ENCODE measurements around the gene TMEM243. TPM values are rescaled to one million over a fixed set of nuclear protein-coding genes. Genes with fewer than 3 reads are reported as not detected.

The TMEM243 gene
- total and polyA plus RNA-seq, 10 of the 15 experiments (the other 5 are each of a cell fraction or from before 2014, with no cell fraction given), result 47.8 to 170 (median 77.9) TPM

- peaks cover 3% of the 10 kb centered on the region for H3K79me2 ChIP-seq (ENCODE audit: control insufficient read depth, insufficient read depth, low read length)
- peaks cover 19% of the 10 kb centered on the region for H3K4me1 ChIP-seq (ENCODE audit: control insufficient read depth, insufficient read depth, low read length)
- TF ChIP-seq PML (IDR thresholded peaks at IDR 0.05; ENCODE audit: low read length), result no peak
- TF ChIP-seq STAT3 (IDR thresholded peaks at IDR 0.05; ENCODE audit: low read depth, low read length), result no peak
- DNase-seq (ENCODE audit: low read depth, low spot score) (no peak), FAIRE-seq (no peak), ATAC-seq (no peak)
- no peak overlapping the region for H3K9ac ChIP-seq (ENCODE audit: control insufficient read depth, insufficient read depth, low read length)
- ChIA-PET POLR2A (interaction anchor here (0.6 to 2.4 kb wide), 2 partner anchors 13 to 74 kb away, joined by 3 to 5 read pairs; no protein-coding TSS in a partner anchor), RAD21 (ENCODE audit: unreplicated experiment) (interaction anchor here (1.7 kb wide), 1 partner anchor 202 kb away, joined by 4 read pairs; no protein-coding TSS in a partner anchor), CTCF (interaction anchor here (0.6 to 3.3 kb wide), 5 partner anchors 18 to 1963 kb away, joined by 3 to 42 read pairs (median 17); no protein-coding TSS in a partner anchor), SMC1A (ENCODE audit: uncharacterized antibody, unreplicated experiment) (interaction anchor here (1.3 to 4.2 kb wide), 3 partner anchors 20 to 204 kb away, joined by 3 to 32 read pairs (median 7); no protein-coding TSS in a partner anchor)
- H3K9me3 ChIP-seq (replicated peaks; ENCODE audit: control insufficient read depth, insufficient read depth, low read length), result no peaks in the 10 kb centered on the region
- intact Hi-C loops (cut with micrococcal nuclease; ENCODE audit: unreplicated experiment), result no loop called here
- WGBS (ENCODE audit: insufficient coverage, insufficient replicate concordance, low lambda C conversion rate, missing lambda C conversion rate), result 89% methylated on average over 25 of the region's 25 CpGs
- no peak overlapping the region for H3K4me3 ChIP-seq
- H3K27ac ChIP-seq (ENCODE audit: control insufficient read depth, insufficient read depth), result no peak overlapping the region
- H3K27me3 ChIP-seq (replicated peaks in 1 of 2; ENCODE audit: control insufficient read depth in 2 of 2, insufficient read depth in 2 of 2, low read length in 1 of 2), result no peaks in the 10 kb centered on the region
- no peak overlapping the region for H2AFZ ChIP-seq (ENCODE audit: control insufficient read depth, low read depth, low read length)
- H3K4me2 ChIP-seq (ENCODE audit: control insufficient read depth, insufficient read depth), result no peak overlapping the region
- no peaks in the 10 kb centered on the region for H4K20me1 ChIP-seq (ENCODE audit: control insufficient read depth, insufficient read depth)
- H3K36me3 ChIP-seq (ENCODE audit: control insufficient read depth in 2 of 2, insufficient read depth in 2 of 2, low read length in 1 of 2), result no peaks in the 10 kb centered on the region
- BruUV-seq (replicated peaks), result no TSS peak
- in situ Hi-C loops (cut with MboI), result loop anchor here (5.0 kb wide), 2 partner anchors 90 to 210 kb away; partner anchors contain the start of gene ELAPOR2
Observed at GRCh38 chr7:87146740-87147386, 72.7 kb downstream of the TMEM243 start.

Small RNAs within 50 kb of the gene (small RNA-seq; reads per million reads assigned to genes)
- gene RF00019, result not detected
- not detected for gene RF02271

Other genes starting within 250 kb of the TMEM243 start
- gene ELAPOR2, start 160.1 kb downstream of the TMEM243 start, total RNA-seq (2014; rRNA removed), result 3.9 and 4.6 TPM in 2 replicates
- gene ELAPOR2, start 160.1 kb downstream of the TMEM243 start, total RNA-seq (2014; rRNA removed; fragmentation: Illumina TruSeq; extraction: Trizol), result 3.3 and 5.3 TPM in 2 replicates
- gene ELAPOR2, start 160.1 kb downstream of the TMEM243 start, total RNA-seq (2021), result 4.0 and 7.1 TPM in 2 replicates
- 0.12 and 0.14 TPM in 2 replicates for gene ELAPOR2, start 160.1 kb downstream of the TMEM243 start, polyA plus RNA-seq (2011; rRNA removed)
- gene ELAPOR2, start 160.1 kb downstream of the TMEM243 start, polyA plus RNA-seq (2014; fragmentation: Illumina TruSeq; extraction: Trizol), result 4.6 and 5.3 TPM in 2 replicates
- 1 to 10 TPM; 1.3 to 2.3 TPM for gene ELAPOR2, start 160.1 kb downstream of the TMEM243 start, polyA plus RNA-seq (2014; fragmentation: Nextera tagmentation; extraction: Ambion mirVana)
- 2.7 and 5.1 TPM in 2 replicates for gene ELAPOR2, start 160.1 kb downstream of the TMEM243 start, polyA plus RNA-seq (2014; rRNA removed)
- 1 to 10 TPM; 1.6 to 3.7 TPM for gene ELAPOR2, start 160.1 kb downstream of the TMEM243 start, polyA plus RNA-seq (2016; fragmentation: Nextera tagmentation; extraction: Ambion mirVana)
- 98.2 and 109 TPM in 2 replicates for gene DMTF1, start 67.3 kb downstream of the TMEM243 start, total RNA-seq (2014; rRNA removed)
- 96.3 and 108 TPM in 2 replicates for gene DMTF1, start 67.3 kb downstream of the TMEM243 start, total RNA-seq (2014; rRNA removed; fragmentation: Illumina TruSeq; extraction: Trizol)
- 62.6 and 79.0 TPM in 2 replicates for gene DMTF1, start 67.3 kb downstream of the TMEM243 start, total RNA-seq (2021)
- 191 and 269 TPM in 2 replicates for gene DMTF1, start 67.3 kb downstream of the TMEM243 start, polyA plus RNA-seq (2011; rRNA removed)
- gene DMTF1, start 67.3 kb downstream of the TMEM243 start, polyA plus RNA-seq (2014; fragmentation: Illumina TruSeq; extraction: Trizol), result 102 and 133 TPM in 2 replicates
- gene DMTF1, start 67.3 kb downstream of the TMEM243 start, polyA plus RNA-seq (2014; fragmentation: Nextera tagmentation; extraction: Ambion mirVana), result 10 to 100 TPM; 24.3 to 28.4 TPM
- gene DMTF1, start 67.3 kb downstream of the TMEM243 start, polyA plus RNA-seq (2014; rRNA removed), result 58.0 and 65.0 TPM in 2 replicates
- 10 to 100 TPM; 49.0 to 52.9 TPM for gene DMTF1, start 67.3 kb downstream of the TMEM243 start, polyA plus RNA-seq (2016; fragmentation: Nextera tagmentation; extraction: Ambion mirVana)
- gene CROT, start 125.9 kb upstream of the TMEM243 start, total RNA-seq (2014; rRNA removed), result 9.0 and 9.8 TPM in 2 replicates
- 13.0 and 13.1 TPM in 2 replicates for gene CROT, start 125.9 kb upstream of the TMEM243 start, total RNA-seq (2014; rRNA removed; fragmentation: Illumina TruSeq; extraction: Trizol)
- 8.4 and 9.4 TPM in 2 replicates for gene CROT, start 125.9 kb upstream of the TMEM243 start, total RNA-seq (2021)
- gene CROT, start 125.9 kb upstream of the TMEM243 start, polyA plus RNA-seq (2011; rRNA removed), result 13.9 and 21.4 TPM in 2 replicates
- 11.8 and 14.8 TPM in 2 replicates for gene CROT, start 125.9 kb upstream of the TMEM243 start, polyA plus RNA-seq (2014; fragmentation: Illumina TruSeq; extraction: Trizol)
- gene CROT, start 125.9 kb upstream of the TMEM243 start, polyA plus RNA-seq (2014; fragmentation: Nextera tagmentation; extraction: Ambion mirVana), result 1 to 10 TPM; 5.5 to 6.0 TPM
- 8.3 and 12.4 TPM in 2 replicates for gene CROT, start 125.9 kb upstream of the TMEM243 start, polyA plus RNA-seq (2014; rRNA removed)
- gene CROT, start 125.9 kb upstream of the TMEM243 start, polyA plus RNA-seq (2016; fragmentation: Nextera tagmentation; extraction: Ambion mirVana), result 10 to 100 TPM; 14.6 to 15.9 TPM

Data from GM12878 (cell line).